Tibial nerve (tissue), 4 donors: Measurements from ENCODE around the gene SLC26A9. TPM values are rescaled to one million over a fixed set of nuclear protein-coding genes. Genes with fewer than 3 reads are reported as not detected.

Experiments used
- DNase-seq, 2 donors: peaks; one replicate each; pipeline ENCODE4 v3.0.0-alpha.2; 2019; ENCODE audit warnings: low spot score in 2 of 2
- H3K27ac ChIP-seq, 4 donors: fragments of 200-600 bp; sonication (generic) in 3 of 4; one replicate each; pipeline ENCODE4 v1.5.1; 2017 to 2019; ENCODE audit warnings: mild to moderate bottlenecking in 1 of 4
- H3K27me3 ChIP-seq, 2 donors: fragments of 200-600 bp; sonication (generic) in 1 of 2; one replicate each; pipeline versions ENCODE4 v1.5.1 to v1.6.0; 2017 to 2019
- H3K36me3 ChIP-seq, 3 donors: fragments of 200-600 bp; sonication (generic); one replicate each; pipeline ENCODE4 v1.5.1; 2018 to 2019
- H3K4me1 ChIP-seq, 4 donors: fragments of 200-600 bp; sonication (generic) in 3 of 4; one replicate each; pipeline ENCODE4 v1.5.1; 2017 to 2019
- H3K4me3 ChIP-seq, 4 donors: fragments of 200-600 bp; sonication (generic) in 3 of 4; one replicate each; pipeline ENCODE4 v1.5.1; 2017 to 2019; ENCODE audit warnings: mild to moderate bottlenecking in 1 of 4, moderate library complexity in 1 of 4
- H3K9me3 ChIP-seq, 4 donors: fragments of 200-600 bp; sonication (generic) in 3 of 4; one replicate each; pipeline ENCODE4 v1.5.1; 2017 to 2019
- CTCF ChIP-seq, 5 experiments: fragments of 200-600 bp in 3 of 5; fragments of 450-650 bp in 2 of 5; sonication (generic) in 3 of 5; IDR thresholded peaks; one replicate each; pipeline ENCODE4 v1.5.1; 2016 to 2019; ENCODE audit warnings: antibody characterized with exemption in 5 of 5, mild to moderate bottlenecking in 3 of 5, moderate library complexity in 2 of 5
- EP300 ChIP-seq, 2 donors: sonication (generic); formaldehyde crosslinking; IDR thresholded peaks; one replicate each; pipeline ENCODE4 v1.6.1; 2017; ENCODE audit warnings: antibody characterized with exemption in 2 of 2, mild to moderate bottlenecking in 1 of 2
- POLR2A ChIP-seq, 2 donors: fragments of 450-650 bp; IDR thresholded peaks; one replicate each; pipeline ENCODE4 v1.6.1; 2017; ENCODE audit warnings: antibody characterized with exemption in 2 of 2, mild to moderate bottlenecking in 2 of 2, moderate library complexity in 2 of 2
- WGBS, 2 donors: methylation state at CpG; one replicate each; pipeline ENCODE4 v1.1.5; 2018; 5-methylcytosine and 5-hydroxymethylcytosine counted together
- total RNA-seq, 4 donors: library from RNA; depleted of rRNA; stranded (reverse); fragments of >200 nt; gene quantifications; one replicate each; pipeline ENCODE4 v1.1.0, GENCODE V29; 2016

Gene SLC26A9
- total RNA-seq, 4 donors from 2014 or later = not detected

- Histone ChIP-seq H3K36me3 (no peaks in the 10 kb centered on the region), H3K9me3 (no peaks in the 10 kb centered on the region), H3K27me3 (peaks cover 0 to 3% of the 10 kb centered on the region in 2 donors), H3K27ac (no peak overlapping the region), H3K4me1 (no peaks in the 10 kb centered on the region), H3K4me3 (no peak overlapping the region)
- WGBS, 2 donors = 80 to 82% methylated on average over 6 of the region's 6 CpGs
- TF ChIP-seq POLR2A (IDR thresholded peaks at IDR 0.05) = no peak
- TF ChIP-seq CTCF (IDR thresholded peaks at IDR 0.05) = no peak
- no peak for TF ChIP-seq EP300 (IDR thresholded peaks at IDR 0.05)
- DNase-seq = no peak
These were observed 6.9 kb downstream of the SLC26A9 start for GRCh38 chr1:205936311-205936710.

- H3K27ac ChIP-seq = no peak overlapping the region
- H3K4me3 ChIP-seq = no peak overlapping the region
- H3K9me3 ChIP-seq = no peaks in the 10 kb centered on the region
- no peaks in the 10 kb centered on the region for H3K27me3 ChIP-seq
- no peaks in the 10 kb centered on the region for H3K4me1 ChIP-seq
- TF ChIP-seq EP300 (IDR thresholded peaks at IDR 0.05) = no peak
- TF ChIP-seq CTCF (IDR thresholded peaks at IDR 0.05) = no peak
- TF ChIP-seq POLR2A (IDR thresholded peaks at IDR 0.05) = no peak
- 90 to 92% methylated on average over 8 of the region's 8 CpGs for WGBS, 2 donors
- no peak for DNase-seq
- no peaks in the 10 kb centered on the region for H3K36me3 ChIP-seq
These were observed 7.4 kb downstream of the SLC26A9 start for GRCh38 chr1:205935869-205936268.

- H3K27me3 ChIP-seq = no peaks in the 10 kb centered on the region
- 91 to 92% methylated on average over 7 of the region's 7 CpGs for WGBS, 2 donors
- no peak overlapping the region for H3K4me3 ChIP-seq
- TF ChIP-seq POLR2A (IDR thresholded peaks at IDR 0.05) (no peak), CTCF (IDR thresholded peaks at IDR 0.05) (no peak), EP300 (IDR thresholded peaks at IDR 0.05) (no peak)
- no peaks in the 10 kb centered on the region for H3K9me3 ChIP-seq
- H3K27ac ChIP-seq = no peak overlapping the region
- DNase-seq = no peak
- no peaks in the 10 kb centered on the region for H3K36me3 ChIP-seq
- no peaks in the 10 kb centered on the region for H3K4me1 ChIP-seq
These were observed 8.5 kb downstream of the SLC26A9 start for GRCh38 chr1:205934788-205935187.

- Histone ChIP-seq H3K9me3 (no peaks in the 10 kb centered on the region), H3K27ac (no peak overlapping the region), H3K27me3 (no peaks in the 10 kb centered on the region), H3K4me1 (no peaks in the 10 kb centered on the region), H3K4me3 (no peak overlapping the region), H3K36me3 (no peaks in the 10 kb centered on the region)
- DNase-seq = no peak
- TF ChIP-seq POLR2A (IDR thresholded peaks at IDR 0.05) = no peak
- no peak for TF ChIP-seq EP300 (IDR thresholded peaks at IDR 0.05)
- TF ChIP-seq CTCF (IDR thresholded peaks at IDR 0.05) = no peak
- WGBS, 2 donors = 53 to 56% methylated on average over 7 of the region's 7 CpGs
These were observed 9.3 kb downstream of the SLC26A9 start for GRCh38 chr1:205933671-205934618.

GRCh38 chr1:205932776-205933175 lies 10.5 kb downstream of the SLC26A9 start:
- no peaks in the 10 kb centered on the region for H3K9me3 ChIP-seq
- H3K36me3 ChIP-seq = no peaks in the 10 kb centered on the region
- no peak overlapping the region for H3K4me3 ChIP-seq
- no peak for DNase-seq
- H3K27ac ChIP-seq = no peak overlapping the region
- WGBS, 2 donors = 72 to 78% methylated on average over 6 of the region's 6 CpGs
- no peaks in the 10 kb centered on the region for H3K4me1 ChIP-seq
- no peaks in the 10 kb centered on the region for H3K27me3 ChIP-seq
- TF ChIP-seq EP300 (IDR thresholded peaks at IDR 0.05) (no peak), CTCF (IDR thresholded peaks at IDR 0.05) (no peak), POLR2A (IDR thresholded peaks at IDR 0.05) (no peak)
